ENCODE measurements around the gene SLTM.
"Not testable (repeated sequence)": the region's sequence is repeated elsewhere in the genome, so short reads cannot be mapped to it uniquely, and the experiment has no call there.

SLTM gene

DNA sequence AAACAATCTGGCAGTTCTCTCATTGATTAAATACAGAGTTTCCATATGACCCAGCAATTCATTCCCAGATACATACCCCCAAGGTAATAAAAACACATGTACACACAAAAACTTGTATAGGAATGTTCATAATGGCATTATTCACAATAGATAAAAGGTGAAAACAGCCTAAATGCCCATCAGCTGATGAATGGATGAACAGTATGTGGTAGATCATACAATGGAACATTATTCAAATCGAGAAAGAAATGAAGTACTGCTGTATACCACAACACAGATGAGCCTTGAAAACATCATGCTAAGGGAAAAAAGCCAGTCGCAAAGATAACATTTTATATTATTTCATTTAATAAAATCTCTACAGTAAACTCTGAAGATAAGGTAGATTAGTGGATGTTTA, 71.2 kb downstream of the SLTM start:
- TF ChIP-seq, protein P1, sequence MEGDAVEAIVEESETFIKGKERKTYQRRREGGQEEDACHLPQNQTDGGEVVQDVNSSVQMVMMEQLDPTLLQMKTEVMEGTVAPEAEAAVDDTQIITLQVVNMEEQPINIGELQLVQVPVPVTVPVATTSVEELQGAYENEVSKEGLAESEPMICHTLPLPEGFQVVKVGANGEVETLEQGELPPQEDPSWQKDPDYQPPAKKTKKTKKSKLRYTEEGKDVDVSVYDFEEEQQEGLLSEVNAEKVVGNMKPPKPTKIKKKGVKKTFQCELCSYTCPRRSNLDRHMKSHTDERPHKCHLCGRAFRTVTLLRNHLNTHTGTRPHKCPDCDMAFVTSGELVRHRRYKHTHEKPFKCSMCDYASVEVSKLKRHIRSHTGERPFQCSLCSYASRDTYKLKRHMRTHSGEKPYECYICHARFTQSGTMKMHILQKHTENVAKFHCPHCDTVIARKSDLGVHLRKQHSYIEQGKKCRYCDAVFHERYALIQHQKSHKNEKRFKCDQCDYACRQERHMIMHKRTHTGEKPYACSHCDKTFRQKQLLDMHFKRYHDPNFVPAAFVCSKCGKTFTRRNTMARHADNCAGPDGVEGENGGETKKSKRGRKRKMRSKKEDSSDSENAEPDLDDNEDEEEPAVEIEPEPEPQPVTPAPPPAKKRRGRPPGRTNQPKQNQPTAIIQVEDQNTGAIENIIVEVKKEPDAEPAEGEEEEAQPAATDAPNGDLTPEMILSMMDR (IDR thresholded peaks at IDR 0.05; ENCODE audit: low read depth, low read length): no peak

DNA sequence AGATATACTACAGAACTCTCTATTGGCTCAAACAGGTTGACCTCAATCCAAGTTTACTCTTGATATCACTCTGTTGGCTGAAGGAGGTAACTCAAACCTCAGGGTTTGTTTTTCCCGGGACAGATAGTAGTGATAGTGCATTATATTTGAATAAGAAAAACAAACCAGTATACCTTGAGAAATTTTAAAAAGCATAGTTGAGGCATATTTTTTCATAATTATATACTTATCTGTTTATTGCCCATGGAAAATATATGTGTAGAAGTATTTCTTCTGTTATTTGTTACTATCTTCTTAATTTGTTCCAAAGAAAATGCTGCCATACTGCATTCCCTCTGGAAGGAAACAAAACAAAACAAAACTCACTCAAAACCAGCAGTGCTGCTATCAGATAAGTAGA, 76.9 kb downstream of the SLTM start:
- not testable (repeated sequence) for H3K4me3 ChIP-seq (ENCODE audit: low read depth, low read length)

More for the DNA sequence above, 71.2 kb downstream of the SLTM start:
- H3K4me3 ChIP-seq (ENCODE audit: low read depth, low read length): no peak overlapping the region

DNA sequence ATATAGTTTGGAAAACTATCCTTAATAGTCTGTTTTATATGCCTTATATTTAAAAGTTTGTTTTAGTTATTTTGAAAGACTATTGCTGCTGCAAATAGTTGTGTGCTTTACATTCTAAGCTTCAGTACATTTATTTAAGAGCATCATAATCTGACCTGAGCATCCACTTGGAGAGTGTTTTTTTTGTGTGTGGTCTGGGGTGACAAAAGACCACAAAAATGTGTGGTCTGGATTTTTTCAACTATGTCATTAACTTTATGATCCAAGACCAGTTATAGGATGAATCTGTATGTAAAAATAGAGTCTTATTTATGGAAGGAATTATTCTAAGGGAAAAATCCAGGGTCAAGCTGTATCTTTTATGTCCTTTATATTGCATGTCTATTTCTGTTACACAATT, 77.4 kb downstream of the SLTM start:
- TF ChIP-seq, protein P1 (IDR thresholded peaks at IDR 0.05; ENCODE audit: low read depth, low read length): no peak
- H3K4me3 ChIP-seq (ENCODE audit: low read depth, low read length): no peak overlapping the region

DNA sequence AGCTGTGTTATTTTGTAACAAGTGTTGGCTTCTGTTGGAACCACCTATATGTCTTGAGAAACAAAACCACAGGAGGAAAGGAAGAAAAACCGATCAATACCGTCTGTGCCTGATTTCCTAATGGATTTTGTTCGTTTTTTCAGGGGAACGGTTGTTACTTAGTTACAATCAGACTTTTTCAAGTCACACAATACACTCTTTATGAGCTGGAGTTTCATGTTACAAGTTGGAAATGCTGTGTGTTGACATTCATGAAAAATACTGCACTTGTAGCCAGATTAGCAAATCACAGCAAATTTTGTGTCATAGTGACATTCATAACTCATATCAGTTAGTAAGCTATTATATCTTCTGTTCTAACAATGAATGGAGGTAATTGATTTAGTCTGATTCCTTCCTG, 78.9 kb downstream of the SLTM start:
- TF ChIP-seq, protein P1 (IDR thresholded peaks at IDR 0.05; ENCODE audit: low read depth, low read length): no peak
- H3K4me3 ChIP-seq (ENCODE audit: low read depth, low read length): no peak overlapping the region

DNA sequence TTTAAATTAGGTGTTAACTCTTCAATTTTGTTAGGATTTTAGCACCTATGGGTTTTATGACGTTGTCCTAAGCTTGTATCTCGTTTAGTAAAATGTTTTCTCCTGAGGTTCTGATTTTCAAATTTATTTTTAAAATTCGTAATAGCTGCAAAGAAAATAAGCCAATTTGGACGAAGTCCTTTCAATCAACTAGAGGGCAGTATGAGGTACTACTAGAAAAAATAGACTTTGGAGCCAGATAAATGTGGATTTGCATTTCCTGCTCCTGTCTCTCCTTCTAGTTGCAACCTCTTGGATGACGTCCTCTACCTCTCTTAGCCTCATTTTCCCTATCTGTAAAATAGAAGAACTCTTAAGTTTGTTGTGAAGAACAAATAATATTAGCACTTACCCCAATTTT, 81.1 kb downstream of the SLTM start:
- H3K4me3 ChIP-seq (ENCODE audit: low read depth, low read length): no peak overlapping the region

DNA sequence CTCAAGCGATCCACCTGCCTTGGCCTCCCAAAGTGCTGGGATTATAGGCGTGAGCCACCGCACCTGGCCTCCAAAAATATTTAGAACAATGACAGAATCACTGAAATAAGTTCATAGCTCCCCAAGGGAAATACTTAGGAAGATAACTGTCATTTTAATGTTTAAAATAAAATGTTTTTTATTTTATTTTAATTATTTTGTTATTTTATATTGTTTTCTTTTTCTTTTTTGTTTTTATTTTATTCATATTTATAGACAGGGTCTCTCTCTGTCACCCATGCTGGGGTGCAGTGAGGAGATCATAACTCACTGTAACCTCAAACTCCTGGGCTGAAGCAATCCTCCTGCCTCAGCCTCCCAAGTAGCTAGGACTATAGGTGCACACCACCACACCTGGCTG, 82.3 kb downstream of the SLTM start:
- not testable (repeated sequence) for H3K4me3 ChIP-seq (ENCODE audit: low read depth, low read length)

More for the DNA sequence above, 81.1 kb downstream of the SLTM start:
- TF ChIP-seq, protein P1 (IDR thresholded peaks at IDR 0.05; ENCODE audit: low read depth, low read length): no peak

DNA sequence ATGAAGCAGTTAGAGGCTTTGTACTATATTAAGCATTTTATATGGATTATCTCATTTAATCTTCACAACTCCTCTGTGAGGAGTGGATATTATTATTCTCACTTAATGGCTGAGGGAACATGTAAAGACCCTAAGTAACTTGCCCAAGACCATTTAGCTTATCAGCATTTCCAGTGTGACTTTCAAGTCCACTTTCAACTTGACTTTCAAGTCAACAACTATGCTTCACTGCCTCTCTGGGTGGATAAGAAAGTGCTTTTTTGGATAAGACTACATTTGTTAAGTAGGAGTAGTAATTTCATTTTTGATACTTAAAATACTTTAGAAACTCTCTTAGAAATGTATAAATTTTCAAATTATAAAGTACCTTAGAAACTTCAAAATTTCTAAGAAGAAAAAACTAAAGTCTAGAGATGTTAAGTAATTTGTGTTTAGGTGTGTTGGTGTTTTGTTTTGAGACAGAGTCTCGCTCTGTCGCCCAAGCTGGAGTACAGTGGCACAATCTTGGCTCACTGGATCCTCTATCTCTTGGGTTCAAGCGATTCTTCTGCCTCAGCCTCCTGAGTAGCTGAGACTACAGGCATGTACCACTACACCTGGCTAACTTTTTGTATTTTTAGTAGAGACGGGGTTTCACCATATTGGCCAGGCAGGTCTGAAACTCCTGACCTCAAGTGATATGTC, 90.6 kb downstream of the SLTM start:
- TF ChIP-seq, protein P1 (IDR thresholded peaks at IDR 0.05; ENCODE audit: low read depth, low read length): no peak

DNA sequence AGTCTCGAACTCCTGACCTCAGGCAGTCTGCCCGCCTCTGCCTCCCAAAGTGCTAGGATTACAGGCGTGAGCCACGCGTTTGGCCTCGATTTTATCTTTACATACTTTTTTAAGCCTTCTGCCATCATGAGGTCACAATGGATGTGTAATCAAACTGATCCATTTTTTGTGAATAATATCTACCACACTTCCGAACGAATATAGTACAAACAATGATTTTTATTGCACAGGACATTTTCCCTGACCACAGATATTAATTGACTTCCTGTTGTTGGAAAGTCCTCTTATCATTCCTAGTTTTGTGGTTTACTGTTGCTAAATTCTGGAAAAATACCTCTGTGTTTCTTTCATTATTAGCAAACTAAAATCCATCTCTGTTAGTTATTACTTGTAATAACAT, 93.4 kb downstream of the SLTM start:
- TF ChIP-seq, protein P1 (IDR thresholded peaks at IDR 0.05; ENCODE audit: low read depth, low read length): no peak
- no peak overlapping the region for H3K4me3 ChIP-seq (ENCODE audit: low read depth, low read length)

More for the DNA sequence above, 90.6 kb downstream of the SLTM start:
- H3K4me3 ChIP-seq (ENCODE audit: low read depth, low read length): no peak overlapping the region
